Adrenal gland (tissue), 5 donors: ENCODE data around the gene RCOR3.

Source experiments
- CTCF ChIP-seq, 6 experiments: fragments of 450-650 bp in 4 of 6; fragments of 200-600 bp in 2 of 6; sonication (generic) in 1 of 6; IDR thresholded peaks; 1 replicate in 5 of 6; 2 replicates in 1 of 6; pipeline versions ENCODE4 v1.5.1 to v1.8.0; 2016 to 2021; ENCODE audit warnings: antibody characterized with exemption in 6 of 6, mild to moderate bottlenecking in 2 of 6, moderate library complexity in 1 of 6
- POLR2A ChIP-seq, 2 donors: fragments of 450-650 bp; IDR thresholded peaks; one replicate each; pipeline ENCODE4 v1.6.1; 2017; ENCODE audit warnings: antibody characterized with exemption in 2 of 2, mild to moderate bottlenecking in 2 of 2, moderate library complexity in 1 of 2
- donor health status: DM: no; HTN: no; CAD: no.

- TF ChIP-seq POLR2A (IDR thresholded peaks at IDR 0.05) (no peak), CTCF (IDR thresholded peaks at IDR 0.05) (no peak)
These were observed 66.0 kb downstream of the RCOR3 start for GRCh38 chr1:211324992-211325775.
